ENCODE data around the gene TMX2. TPM values are rescaled to one million over a fixed set of nuclear protein-coding genes. Genes with fewer than 3 reads are reported as not detected.

The TMX2 gene, protein sequence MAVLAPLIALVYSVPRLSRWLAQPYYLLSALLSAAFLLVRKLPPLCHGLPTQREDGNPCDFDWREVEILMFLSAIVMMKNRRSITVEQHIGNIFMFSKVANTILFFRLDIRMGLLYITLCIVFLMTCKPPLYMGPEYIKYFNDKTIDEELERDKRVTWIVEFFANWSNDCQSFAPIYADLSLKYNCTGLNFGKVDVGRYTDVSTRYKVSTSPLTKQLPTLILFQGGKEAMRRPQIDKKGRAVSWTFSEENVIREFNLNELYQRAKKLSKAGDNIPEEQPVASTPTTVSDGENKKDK
- total RNA-seq (81.4 and 104 TPM in 2 replicates), polyA plus RNA-seq (119 and 129 TPM in 2 replicates)

DNA sequence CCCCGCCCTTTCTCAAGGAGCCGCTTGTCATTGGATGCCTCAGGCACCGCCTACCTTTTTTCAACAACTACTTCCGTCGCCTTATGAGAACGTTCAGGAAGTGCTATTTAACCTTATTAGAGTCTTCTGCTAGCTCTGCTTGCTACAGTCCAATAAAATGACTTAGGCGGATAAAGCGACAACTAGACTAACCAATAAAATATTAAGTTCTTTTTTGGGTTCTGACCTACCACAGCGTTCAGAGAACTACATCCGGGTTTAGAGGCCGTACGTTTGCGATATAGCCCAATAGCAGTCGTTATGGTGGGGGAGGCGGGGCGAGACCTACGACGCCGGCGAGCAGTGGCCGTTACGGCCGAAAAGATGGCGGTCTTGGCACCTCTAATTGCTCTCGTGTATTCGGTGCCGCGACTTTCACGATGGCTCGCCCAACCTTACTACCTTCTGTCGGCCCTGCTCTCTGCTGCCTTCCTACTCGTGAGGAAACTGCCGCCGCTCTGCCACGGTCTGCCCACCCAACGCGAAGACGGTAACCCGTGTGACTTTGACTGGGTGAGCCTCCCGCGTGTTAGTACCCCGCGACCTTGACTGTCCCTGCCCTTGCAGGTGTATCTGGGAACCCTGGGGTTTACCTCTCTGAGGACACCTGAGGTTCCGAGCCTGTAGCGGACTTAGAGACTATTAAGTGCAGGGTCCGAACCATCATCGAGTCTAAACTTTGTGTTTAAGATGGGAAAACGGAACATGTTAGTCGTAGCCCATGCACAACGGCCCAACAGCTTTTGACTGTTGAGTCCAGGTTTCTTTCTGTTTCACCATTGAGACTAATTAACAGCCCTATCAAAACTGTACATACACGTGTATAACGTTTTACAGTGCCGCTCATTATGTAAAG, at the start of gene TMX2:
TMX2 (plus strand) TSS at position 338 of the 895 bp plus-strand sequence; CDS start at position 364, 26 bp downstream.
- H3K4me2 ChIP-seq, result peak within 1 kb of the TSS; percentile 96
- no peaks in the 10 kb centered on the region for H3K9me2 ChIP-seq (replicated peaks; ENCODE audit: insufficient read depth)
- H3K4me3 ChIP-seq, result peak within 1 kb of the TSS; percentile 32
- peak within 1 kb of the TSS; percentile 87 for H3K27ac ChIP-seq
- no peaks in the 10 kb centered on the region for H3K27me3 ChIP-seq
- no peaks in the 10 kb centered on the region for H3K9me3 ChIP-seq (ENCODE audit: low read depth)
- TF ChIP-seq EZH2 (IDR thresholded peaks at IDR 0.05; ENCODE audit: borderline replicate concordance) (no peak), EZH2phosphoT487 (IDR thresholded peaks at IDR 0.05; ENCODE audit: low read depth, severe bottlenecking, unreplicated experiment) (no peak)
- TF ChIP-seq, protein P1, sequence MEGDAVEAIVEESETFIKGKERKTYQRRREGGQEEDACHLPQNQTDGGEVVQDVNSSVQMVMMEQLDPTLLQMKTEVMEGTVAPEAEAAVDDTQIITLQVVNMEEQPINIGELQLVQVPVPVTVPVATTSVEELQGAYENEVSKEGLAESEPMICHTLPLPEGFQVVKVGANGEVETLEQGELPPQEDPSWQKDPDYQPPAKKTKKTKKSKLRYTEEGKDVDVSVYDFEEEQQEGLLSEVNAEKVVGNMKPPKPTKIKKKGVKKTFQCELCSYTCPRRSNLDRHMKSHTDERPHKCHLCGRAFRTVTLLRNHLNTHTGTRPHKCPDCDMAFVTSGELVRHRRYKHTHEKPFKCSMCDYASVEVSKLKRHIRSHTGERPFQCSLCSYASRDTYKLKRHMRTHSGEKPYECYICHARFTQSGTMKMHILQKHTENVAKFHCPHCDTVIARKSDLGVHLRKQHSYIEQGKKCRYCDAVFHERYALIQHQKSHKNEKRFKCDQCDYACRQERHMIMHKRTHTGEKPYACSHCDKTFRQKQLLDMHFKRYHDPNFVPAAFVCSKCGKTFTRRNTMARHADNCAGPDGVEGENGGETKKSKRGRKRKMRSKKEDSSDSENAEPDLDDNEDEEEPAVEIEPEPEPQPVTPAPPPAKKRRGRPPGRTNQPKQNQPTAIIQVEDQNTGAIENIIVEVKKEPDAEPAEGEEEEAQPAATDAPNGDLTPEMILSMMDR (IDR thresholded peaks at IDR 0.05; ENCODE audit: poor library complexity), result no peak
- peaks cover 21% of the 10 kb centered on the region for H3K4me1 ChIP-seq (ENCODE audit: insufficient read depth)
- WGBS (ENCODE audit: low lambda C conversion rate, missing lambda C conversion rate), result 1% methylated on average over 53 of the region's 53 CpGs
- H3K36me3 ChIP-seq (replicated peaks; ENCODE audit: insufficient read depth, low read depth), result no peaks in the 10 kb centered on the region
- peaks cover 65% of the 10 kb centered on the region for H3K79me2 ChIP-seq
- DNase-seq (ENCODE audit: low spot score), result peak; percentile 97
- no peaks in the 10 kb centered on the region for H4K20me1 ChIP-seq (ENCODE audit: insufficient read depth, poor library complexity, severe bottlenecking)
- H2AFZ ChIP-seq, result peak within 1 kb of the TSS; percentile 32

DNA sequence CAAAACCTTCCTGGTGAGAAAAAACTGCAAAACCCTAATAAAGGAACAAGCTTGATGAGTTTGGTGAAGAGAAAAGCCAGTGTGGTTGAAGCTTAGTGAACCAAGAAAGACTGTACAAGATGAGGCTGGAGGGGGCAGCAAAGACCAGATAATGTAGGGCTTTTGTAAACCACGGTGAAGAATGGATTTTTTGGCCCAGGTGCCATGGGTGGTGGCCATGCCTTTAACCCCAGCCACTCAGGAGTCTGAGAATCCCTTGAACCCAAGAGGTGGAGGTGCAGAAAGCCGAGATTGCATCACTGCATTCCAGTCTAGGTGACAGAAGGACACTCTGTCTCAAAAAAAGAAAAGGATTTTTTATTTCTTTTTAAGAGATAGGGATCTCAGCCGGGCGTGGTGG, 49.5 kb upstream of the TMX2 start:
- 66% methylated on average over 4 of the region's 4 CpGs for WGBS (ENCODE audit: low lambda C conversion rate, missing lambda C conversion rate)
- TF ChIP-seq, protein P1 (IDR thresholded peaks at IDR 0.05; ENCODE audit: poor library complexity), result peak; percentile 15
- TF ChIP-seq EZH2phosphoT487 (IDR thresholded peaks at IDR 0.05; ENCODE audit: low read depth, severe bottlenecking, unreplicated experiment), result no peak

DNA sequence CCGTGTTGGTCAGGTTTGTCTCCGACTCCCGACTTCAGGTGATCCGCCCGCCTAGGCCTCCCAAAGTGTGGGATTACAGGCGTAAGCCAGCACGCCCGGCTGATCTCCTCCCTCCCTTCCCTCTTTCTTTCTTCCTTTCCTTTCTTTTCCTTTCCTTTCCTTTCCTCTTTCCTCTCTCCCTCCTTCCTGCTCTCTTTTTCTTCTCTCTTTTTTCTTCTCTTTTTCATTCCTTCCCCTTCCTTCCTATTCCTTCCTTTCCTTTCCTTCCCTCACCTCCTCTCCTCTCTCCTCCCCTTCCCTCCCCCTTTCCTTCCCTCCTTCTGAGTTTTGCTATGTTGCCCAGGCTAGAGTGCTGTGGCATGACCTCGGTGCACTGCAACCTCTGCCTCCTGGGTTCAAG, 48.4 kb upstream of the TMX2 start:
- WGBS (ENCODE audit: low lambda C conversion rate, missing lambda C conversion rate), result 92% methylated on average over 7 of the region's 9 CpGs
- H3K4me2 ChIP-seq, result no peak overlapping the region
- H3K36me3 ChIP-seq (replicated peaks; ENCODE audit: insufficient read depth, low read depth), result no peaks in the 10 kb centered on the region
- no peaks in the 10 kb centered on the region for H3K9me2 ChIP-seq (replicated peaks; ENCODE audit: insufficient read depth)
- no peaks in the 10 kb centered on the region for H4K20me1 ChIP-seq (ENCODE audit: insufficient read depth, poor library complexity, severe bottlenecking)
- H3K4me3 ChIP-seq, result no peak overlapping the region
- no peak for DNase-seq (ENCODE audit: low spot score)
- no peaks in the 10 kb centered on the region for H3K4me1 ChIP-seq (ENCODE audit: insufficient read depth)
- TF ChIP-seq EZH2 (IDR thresholded peaks at IDR 0.05; ENCODE audit: borderline replicate concordance), result no peak
- TF ChIP-seq, protein P1 (IDR thresholded peaks at IDR 0.05; ENCODE audit: poor library complexity), result no peak
- TF ChIP-seq EZH2phosphoT487 (IDR thresholded peaks at IDR 0.05; ENCODE audit: low read depth, severe bottlenecking, unreplicated experiment), result no peak
- H2AFZ ChIP-seq, result no peak overlapping the region
- no peak overlapping the region for H3K27ac ChIP-seq
- H3K79me2 ChIP-seq, result peaks cover 18% of the 10 kb centered on the region
- H3K9me3 ChIP-seq (ENCODE audit: low read depth), result no peaks in the 10 kb centered on the region
- H3K27me3 ChIP-seq, result no peaks in the 10 kb centered on the region

More for the DNA sequence above, 49.5 kb upstream of the TMX2 start:
- H3K9me2 ChIP-seq (replicated peaks; ENCODE audit: insufficient read depth), result no peaks in the 10 kb centered on the region
- DNase-seq (ENCODE audit: low spot score), result peak; percentile 18
- no peaks in the 10 kb centered on the region for H3K27me3 ChIP-seq
- no peaks in the 10 kb centered on the region for H3K9me3 ChIP-seq (ENCODE audit: low read depth)
- no peak overlapping the region for H3K27ac ChIP-seq
- no peaks in the 10 kb centered on the region for H3K4me1 ChIP-seq (ENCODE audit: insufficient read depth)
- no peak overlapping the region for H3K4me3 ChIP-seq
- H3K4me2 ChIP-seq, result no peak overlapping the region
- H2AFZ ChIP-seq, result no peak overlapping the region
- no peaks in the 10 kb centered on the region for H4K20me1 ChIP-seq (ENCODE audit: insufficient read depth, poor library complexity, severe bottlenecking)
- no peaks in the 10 kb centered on the region for H3K36me3 ChIP-seq (replicated peaks; ENCODE audit: insufficient read depth, low read depth)
- H3K79me2 ChIP-seq, result peaks cover 26% of the 10 kb centered on the region

Data from hepatocyte (in vitro differentiated cells).